ENCODE measurements around the gene MAP2K2.
A peak's percentile ranks its signal among the peaks of the same experiment; 100 is the strongest.
"Not testable (repeated sequence)": the region's sequence is repeated elsewhere in the genome, so short reads cannot be mapped to it uniquely, and the experiment has no call there.

MAP2K2 gene

GRCh38 chr19:4130744-4131438 lies 7.0 kb upstream of the MAP2K2 start:
- DNase-seq, result peak; percentile 70

DNA sequence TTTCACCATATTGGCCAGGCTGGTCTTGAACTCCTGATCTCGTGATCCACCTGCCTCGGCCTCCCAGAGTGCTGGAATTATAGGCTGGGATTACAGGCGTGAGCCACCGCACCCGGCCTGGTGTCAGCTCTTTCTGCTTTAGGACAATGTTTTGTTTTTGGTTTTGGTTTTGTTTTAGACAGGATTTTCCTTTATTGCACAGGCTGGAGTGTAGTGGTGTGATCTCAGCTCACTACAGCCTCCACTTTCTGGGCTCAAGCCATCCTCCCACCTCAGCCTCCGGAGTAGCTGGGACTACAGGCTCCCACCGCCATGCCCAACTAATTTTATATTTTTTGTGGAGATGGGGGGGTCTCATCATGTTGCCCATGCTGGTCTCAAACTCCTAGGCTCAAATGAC lies 5.1 kb upstream of the MAP2K2 start:
- DNase-seq, result not testable (repeated sequence)

- not testable (repeated sequence) for DNase-seq
Observed at GRCh38 chr19:4127322-4127721, 3.4 kb upstream of the MAP2K2 start.

DNA sequence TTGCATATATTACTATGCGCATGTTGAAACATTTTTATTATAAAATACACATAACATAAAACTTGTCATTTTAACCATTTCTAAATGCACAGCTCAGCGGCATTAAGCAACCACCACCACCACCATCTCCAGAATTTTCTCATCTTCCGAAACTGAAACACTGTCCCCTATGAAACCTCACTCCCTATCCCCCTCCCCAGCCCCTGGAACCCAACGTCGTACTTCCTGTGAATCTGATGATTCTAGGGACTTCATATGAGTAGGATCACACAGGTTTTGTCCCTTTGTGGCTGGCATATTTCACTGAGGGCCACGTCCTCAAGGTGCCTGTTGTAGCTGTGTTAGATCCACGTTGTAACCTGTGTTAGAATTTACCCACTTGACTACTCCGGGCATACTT lies 716 bp upstream of the MAP2K2 start:
- no peak for DNase-seq

DNA sequence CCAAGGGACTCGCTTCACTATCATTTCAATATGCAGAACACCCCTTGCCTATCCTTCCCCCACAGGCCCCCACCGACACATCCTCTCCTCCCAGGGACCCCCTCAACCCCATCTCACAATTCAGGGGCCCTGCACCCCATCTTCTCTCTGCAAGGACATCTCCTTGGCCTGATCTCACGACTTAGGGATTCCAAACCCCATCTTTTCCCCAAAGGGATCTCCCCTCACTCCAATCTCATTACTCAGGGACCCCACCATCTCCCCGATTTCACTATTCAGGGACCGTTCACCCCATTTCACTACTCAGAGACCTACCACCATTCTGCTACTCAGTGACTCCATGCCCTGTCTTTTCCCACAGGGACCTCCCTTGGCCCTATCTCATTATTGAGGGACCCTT lies 1.4 kb downstream of the MAP2K2 start:
- DNase-seq, result no peak

DNA sequence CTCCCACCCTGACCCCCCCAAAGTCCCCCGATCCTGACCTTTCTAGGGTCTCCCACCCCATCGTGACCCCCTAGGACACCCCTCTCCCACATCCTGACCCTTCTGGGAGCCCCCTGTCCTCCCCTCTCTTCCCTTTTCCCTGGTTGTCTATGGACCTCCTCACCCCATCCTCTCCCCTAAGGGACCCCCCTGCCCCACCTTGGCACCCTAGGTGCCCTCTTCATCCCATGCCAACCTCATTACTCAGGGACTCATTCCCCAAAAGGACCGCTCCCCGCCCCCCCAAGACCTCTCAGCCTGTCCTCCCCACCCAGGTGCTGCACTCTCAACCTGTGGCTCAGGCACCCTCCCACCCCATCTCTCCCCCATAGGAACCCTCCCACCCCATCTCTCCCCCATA lies 2.1 kb downstream of the MAP2K2 start:
- no peak for DNase-seq

- DNase-seq, result no peak
Observed at GRCh38 chr19:4121273-4121612, 2.7 kb downstream of the MAP2K2 start.

- peak; percentile 32 for DNase-seq
Observed at GRCh38 chr19:4120559-4121272, 3.2 kb downstream of the MAP2K2 start.

DNA sequence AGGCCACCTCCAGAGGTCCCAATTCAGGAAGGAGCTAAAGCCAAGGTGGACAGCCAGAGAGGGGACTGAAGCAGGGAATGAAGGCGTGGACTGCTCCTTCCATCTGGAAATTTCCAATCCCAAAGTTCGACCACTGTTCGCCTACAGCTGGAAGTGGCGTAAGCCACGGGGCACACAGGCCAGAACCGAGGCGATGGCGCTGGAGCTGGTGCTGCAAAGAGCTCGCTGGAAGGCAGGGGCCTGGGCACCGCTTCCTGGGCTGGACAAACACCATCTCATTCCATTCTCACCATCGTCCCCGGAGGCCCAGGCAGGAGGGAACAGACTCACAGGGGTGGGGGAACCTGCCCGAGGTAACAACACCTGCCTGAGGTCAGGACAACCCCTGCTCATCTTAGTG lies 4.2 kb downstream of the MAP2K2 start:
- DNase-seq, result no peak

GRCh38 chr19:4115818-4116385 lies 8.0 kb downstream of the MAP2K2 start:
- no peak for DNase-seq

- no peak for DNase-seq
Observed at GRCh38 chr19:4115050-4115817, 8.7 kb downstream of the MAP2K2 start.

- no peak for DNase-seq
Observed at GRCh38 chr19:4114181-4114580, 9.7 kb downstream of the MAP2K2 start.

DNA sequence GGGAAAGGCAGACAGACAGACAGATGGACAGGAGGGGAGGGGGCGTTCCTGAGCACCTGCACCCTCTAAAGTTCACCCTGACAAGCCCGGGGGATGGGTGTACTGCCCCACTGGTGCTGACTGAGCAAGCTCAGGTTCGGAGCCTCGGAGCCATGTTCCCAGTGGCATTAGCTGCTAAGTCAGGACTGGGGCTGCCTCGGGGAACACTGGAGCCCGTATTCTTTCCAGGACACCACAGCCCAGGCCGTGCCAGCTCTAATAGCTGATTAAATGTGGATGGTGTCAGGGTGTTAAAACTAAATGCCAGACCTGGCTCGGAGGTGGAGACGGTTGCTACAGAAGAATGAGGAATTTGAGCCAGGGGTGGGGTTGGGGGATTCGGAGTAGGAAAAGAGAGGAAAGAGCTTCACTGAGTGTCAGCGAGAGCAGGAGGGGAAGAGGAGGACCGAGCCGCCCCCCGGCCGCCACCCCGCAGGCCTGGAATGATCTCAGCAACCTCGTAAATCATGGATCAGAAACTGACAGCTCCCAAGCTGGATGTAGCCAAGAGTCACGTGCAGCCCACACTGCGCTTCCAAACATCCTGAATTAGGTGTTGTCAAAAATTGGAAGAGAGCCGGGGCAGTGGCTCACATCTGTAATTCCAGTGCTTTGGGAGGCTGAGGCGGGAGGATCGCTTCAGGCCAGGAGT lies 10.4 kb downstream of the MAP2K2 start:
- DNase-seq, result no peak

- DNase-seq, result no peak
Observed at GRCh38 chr19:4112367-4112766, 11.6 kb downstream of the MAP2K2 start.

DNA sequence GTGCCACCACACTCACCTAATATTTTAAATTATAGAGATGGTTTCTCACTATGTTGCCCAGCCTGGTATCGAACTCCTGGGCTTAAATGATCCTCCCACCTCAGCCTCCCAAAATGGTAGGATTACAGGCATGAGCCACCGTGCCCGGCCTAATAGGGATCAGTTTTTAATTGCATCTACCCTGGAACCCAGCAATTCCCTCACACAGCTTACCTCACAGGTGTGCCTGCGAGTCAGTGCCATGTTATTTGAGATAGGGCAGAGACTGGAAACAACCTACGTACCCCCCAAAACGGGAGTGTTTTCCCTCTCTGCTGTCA lies 14.3 kb downstream of the MAP2K2 start:
- no peak for DNase-seq

DNA sequence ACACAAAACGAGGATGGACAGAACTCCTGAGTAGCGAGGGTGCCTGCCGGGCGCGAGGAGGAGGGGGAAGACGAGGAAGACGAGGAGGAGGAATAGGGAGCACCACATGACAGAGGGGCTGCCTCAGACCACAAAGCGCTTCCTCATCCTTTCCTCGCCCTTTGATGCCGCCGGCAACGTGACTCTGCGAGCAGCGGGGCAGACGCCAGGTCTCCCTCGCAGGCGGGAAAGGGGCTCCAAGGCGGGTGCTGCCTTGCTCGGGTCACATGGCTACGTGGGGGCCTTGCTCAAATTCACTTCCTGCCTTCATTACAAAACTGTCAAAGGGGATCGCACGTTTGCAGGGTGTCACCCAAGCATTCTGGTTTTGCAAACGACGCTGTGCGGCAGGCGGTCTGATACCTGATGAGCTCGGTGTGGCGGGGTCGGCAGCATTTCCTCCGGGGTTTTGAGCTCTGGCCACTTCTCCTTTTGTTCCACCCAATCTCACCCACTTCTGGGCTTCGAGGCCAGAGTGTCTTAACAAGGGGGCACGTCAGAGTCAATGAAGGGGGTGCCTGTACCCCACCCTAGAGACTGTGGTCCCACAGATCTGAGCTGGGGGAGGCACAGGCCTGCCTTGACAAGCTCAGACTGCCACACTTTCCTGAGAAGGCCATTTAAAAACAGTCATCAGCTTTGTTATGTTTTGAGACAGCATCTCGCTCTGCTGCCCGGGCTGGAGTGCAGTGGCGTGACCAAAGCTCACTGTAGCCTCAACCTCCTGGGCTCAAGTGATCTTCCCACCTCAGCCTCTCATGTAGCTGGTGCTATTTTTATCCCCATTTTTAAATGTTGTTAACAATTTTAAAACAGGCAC lies 14.9 kb downstream of the MAP2K2 start:
- DNase-seq, result no peak

DNA sequence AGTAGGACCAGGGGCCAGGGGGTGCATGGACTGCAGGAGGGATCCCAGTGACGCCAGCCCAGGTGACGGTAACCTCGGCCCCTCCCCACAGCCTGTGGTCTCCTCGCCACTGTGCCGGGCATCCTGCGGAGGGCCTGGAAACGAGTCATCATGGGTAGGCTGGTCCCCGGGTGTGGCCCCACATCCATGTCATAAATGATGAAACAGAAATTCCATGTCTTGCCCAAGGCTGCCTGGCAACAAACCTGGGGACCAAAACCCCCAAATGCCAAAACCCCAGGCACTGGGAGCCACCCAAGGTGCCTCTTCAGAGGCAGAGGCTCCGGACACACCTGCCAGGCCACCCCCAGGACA lies 20.9 kb downstream of the MAP2K2 start:
- DNase-seq, result no peak

DNA sequence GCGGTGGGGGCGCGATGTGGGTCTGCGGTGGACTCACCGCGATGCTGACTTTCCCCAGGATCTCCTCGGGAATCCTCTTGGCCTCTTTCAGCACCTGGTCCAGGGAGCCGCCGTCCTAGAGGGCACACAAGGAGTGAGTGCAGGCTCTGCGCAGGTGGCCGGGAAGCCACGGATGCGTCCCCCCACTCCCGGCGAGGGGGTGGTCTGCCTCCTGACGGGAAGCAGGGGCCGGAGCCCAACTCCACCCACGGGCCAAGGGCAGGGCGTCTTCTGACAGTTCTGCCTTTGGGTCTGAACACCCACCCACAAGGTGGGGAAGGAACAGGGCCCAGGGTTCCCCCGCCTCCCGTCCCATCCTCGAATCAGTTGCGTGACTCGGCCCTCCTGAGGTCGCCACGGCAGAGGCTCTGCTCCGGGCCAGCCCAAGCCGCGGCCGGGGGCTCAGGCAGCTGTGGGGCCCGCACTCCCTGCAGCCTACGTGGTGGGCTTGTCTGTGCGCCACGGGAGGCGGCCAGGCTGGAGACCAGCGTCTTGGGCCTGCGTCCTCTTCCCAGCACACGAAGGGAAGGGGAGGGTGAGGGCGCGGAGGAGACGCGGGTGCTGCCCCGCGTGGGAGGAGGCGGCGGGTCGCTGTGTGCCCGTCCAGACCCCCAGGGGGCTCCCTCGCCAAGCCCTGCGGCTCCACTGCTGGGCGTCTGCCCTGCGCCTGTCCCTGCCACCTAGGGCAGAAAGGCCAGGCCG lies 21.4 kb downstream of the MAP2K2 start:
- DNase-seq, result no peak

DNA sequence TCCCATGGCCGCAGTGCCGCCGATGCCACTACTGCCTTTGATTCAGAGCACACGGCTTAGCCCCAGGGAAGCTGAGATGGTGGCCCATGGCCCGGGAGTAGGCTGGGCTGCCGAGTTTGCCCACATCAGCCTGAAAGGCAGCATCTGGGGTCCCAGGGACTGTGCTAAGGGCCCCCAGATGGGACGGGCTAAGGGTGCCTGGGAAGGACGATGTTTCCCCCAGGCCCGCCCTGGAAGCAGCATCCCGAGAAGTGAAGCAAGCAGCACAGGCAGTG lies 22.5 kb downstream of the MAP2K2 start:
- DNase-seq, result no peak

DNA sequence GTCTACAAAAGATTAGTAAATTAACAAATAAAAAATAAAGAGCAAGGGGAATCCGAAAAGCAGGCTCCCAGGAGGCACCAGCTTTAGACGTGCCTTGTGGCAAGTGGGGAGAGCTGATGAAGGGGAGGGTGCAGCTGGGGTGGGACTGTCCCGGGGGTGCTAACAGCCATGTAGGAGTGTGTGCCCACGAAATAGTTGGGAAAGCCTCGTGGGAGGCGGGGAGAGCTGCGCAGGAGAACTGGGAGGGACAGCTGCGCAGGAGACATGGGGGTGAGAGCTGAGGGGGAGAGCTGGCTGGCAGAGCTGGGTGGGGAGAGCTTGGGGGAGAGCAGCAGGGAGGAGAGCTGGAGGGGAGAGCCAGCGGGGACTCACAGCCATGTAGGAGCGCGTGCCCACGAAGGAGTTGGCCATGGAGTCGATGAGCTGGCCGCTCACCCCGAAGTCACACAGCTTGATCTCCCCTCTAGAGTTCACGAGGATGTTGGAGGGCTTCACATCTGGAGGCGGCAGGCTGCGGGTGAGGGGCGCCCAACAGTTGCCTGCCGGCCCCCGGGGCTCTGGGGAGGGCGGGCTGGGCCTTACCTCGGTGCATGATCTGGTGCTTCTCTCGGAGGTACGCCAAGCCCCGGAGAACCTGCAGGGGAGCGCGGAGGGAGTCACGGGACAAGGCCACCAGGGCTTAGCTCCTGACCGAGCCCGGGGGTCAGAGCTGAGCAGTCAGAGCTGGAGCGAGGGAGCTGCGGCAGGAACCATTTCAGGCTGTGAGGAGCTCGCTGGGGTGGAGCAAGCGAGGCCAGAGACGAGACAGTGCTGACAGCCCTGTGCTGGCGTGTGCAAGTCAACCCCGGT lies 23.1 kb downstream of the MAP2K2 start:
- no peak for DNase-seq
